Measurements from ENCODE around the gene ALPL. TPM values are rescaled to one million over a fixed set of nuclear protein-coding genes. Genes with fewer than 3 reads are reported as not detected.

Gene ALPL
- total and polyA plus RNA-seq, 9 of the 15 experiments (the other 6 are each of a cell fraction or from before 2014, with no cell fraction given): 0.04 to 0.38 (median 0.18) TPM; not detected in 4

DNA sequence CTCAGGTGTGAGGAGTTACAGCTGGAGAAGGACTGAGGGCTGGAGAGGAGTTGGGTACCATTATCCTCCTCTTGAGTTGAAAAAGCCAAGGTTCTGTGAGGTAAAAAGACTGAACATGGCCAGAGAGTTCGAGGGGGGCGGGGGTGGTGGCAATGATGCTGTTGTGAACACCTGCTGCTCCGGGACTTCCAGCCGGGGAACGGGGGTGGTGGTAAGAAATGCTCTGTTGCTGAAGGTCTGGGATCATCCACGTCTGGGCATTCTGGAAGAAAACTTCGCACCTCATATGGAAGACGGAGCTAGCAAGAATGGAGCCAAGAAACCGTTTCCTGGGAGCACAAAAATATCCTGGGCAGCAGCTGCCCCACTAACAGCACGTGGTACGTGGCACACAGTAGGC is 20.1 kb upstream of the ALPL start (continued):
- TF ChIP-seq, protein P1, sequence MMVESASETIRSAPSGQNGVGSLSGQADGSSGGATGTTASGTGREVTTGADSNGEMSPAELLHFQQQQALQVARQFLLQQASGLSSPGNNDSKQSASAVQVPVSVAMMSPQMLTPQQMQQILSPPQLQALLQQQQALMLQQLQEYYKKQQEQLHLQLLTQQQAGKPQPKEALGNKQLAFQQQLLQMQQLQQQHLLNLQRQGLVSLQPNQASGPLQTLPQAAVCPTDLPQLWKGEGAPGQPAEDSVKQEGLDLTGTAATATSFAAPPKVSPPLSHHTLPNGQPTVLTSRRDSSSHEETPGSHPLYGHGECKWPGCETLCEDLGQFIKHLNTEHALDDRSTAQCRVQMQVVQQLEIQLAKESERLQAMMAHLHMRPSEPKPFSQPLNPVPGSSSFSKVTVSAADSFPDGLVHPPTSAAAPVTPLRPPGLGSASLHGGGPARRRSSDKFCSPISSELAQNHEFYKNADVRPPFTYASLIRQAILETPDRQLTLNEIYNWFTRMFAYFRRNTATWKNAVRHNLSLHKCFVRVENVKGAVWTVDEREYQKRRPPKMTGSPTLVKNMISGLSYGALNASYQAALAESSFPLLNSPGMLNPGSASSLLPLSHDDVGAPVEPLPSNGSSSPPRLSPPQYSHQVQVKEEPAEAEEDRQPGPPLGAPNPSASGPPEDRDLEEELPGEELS (CRISPR knock-in tag; IDR thresholded peaks at IDR 0.05; ENCODE audit: borderline replicate concordance): no peak
- TF ChIP-seq U2AF2 (optimal IDR thresholded peaks at IDR 0.05; ENCODE audit: low read depth, low read length): no peak
- no peak for TF ChIP-seq ZFX (CRISPR knock-in tag; IDR thresholded peaks at IDR 0.05)
- no peak for TF ChIP-seq ZNF146 (CRISPR knock-in tag; IDR thresholded peaks at IDR 0.05; ENCODE audit: unreplicated experiment)
- no peak for TF ChIP-seq TAF15 (IDR thresholded peaks at IDR 0.05; ENCODE audit: low read depth, low read length)
- no peak for TF ChIP-seq BMI1 (IDR thresholded peaks at IDR 0.05; ENCODE audit: low read length)
- no peak for TF ChIP-seq SMARCA4 (IDR thresholded peaks at IDR 0.05)

DNA sequence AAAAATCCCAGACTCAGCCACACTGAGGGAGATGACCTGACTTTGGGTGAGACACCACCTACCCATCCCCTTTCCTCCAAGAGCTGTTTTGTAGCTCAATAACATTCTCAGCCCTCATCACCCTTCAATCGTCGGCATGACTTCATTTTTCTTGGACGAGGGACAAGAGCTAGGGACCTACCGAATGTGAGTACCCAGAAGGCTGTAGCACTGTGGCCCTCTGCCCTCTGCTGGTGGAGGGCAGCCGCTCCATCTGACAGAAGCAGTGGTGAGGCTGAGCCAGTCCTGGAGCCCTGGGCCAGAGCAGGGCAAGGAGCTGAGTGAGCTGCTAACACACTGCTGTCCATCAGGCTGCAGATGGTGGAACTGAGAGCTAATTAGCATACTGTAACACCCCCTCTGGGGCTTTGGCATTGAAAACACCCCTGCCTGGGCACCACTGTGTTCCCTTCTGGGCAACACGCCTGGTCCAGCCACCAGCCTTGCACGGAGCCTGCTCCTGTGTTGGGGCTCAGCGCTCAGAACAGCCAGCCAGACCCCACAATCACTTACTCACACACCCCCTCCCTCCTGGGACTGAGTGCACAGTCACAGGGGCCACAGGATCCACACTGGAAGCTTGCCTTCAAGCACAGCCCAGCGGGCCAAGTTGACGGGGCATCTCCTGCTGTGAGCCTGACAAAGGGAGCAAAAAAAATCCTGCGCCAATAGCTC is 18.3 kb upstream of the ALPL start:
- Histone ChIP-seq H3K27me3 (ENCODE audit: control insufficient read depth in 2 of 2, insufficient read depth in 2 of 2, low read length in 2 of 2) (peaks cover 21 to 40% of the 10 kb centered on the region in 2 experiments; a peak in 4 of 5 replicates), H3K36me3 (ENCODE audit: control insufficient read depth, insufficient read depth, low read length) (no peaks in the 10 kb centered on the region), H3K27ac (ENCODE audit: extremely low read depth, low read depth, low read length) (no peak overlapping the region), H3K4me2 (ENCODE audit: insufficient read depth, low read length) (no peak overlapping the region), H2AFZ (ENCODE audit: low read depth, low read length) (no peak overlapping the region), H3K9me3 (replicated peaks; ENCODE audit: control insufficient read depth, insufficient read depth, low read depth, low read length) (peaks cover 4% of the 10 kb centered on the region), H3K4me3 (no peak overlapping the region), H3K4me1 (replicated peaks in 1 of 2; ENCODE audit: control insufficient read depth in 2 of 2, insufficient read depth in 2 of 2, low read length in 2 of 2) (peaks cover 0 to 10% of the 10 kb centered on the region in 2 experiments; a peak in 3 of 5 replicates), H4K20me1 (replicated peaks; ENCODE audit: control insufficient read depth, insufficient read depth, low read length) (no peaks in the 10 kb centered on the region), H3K9me1 (ENCODE audit: control insufficient read depth, insufficient read depth, low read length) (no peaks in the 10 kb centered on the region), H3K9ac (ENCODE audit: insufficient read depth in 1 of 2, low read depth in 2 of 2, low read length in 2 of 2) (peak overlapping the region in 1 of 2 experiments; percentile 21; a peak in 1 of 4 replicates), H3K79me2 (ENCODE audit: control insufficient read depth, insufficient read depth, low read length) (no peaks in the 10 kb centered on the region)
- BruUV-seq (replicated peaks): no TSS peak
- in situ Hi-C loops (cut with MboI): no loop called here
- ATAC-seq (peak; percentile 83), FAIRE-seq (peak; percentile 69), DNase-seq (ENCODE audit: extremely low read depth in 1 of 4, low spot score in 3 of 4) (peak; percentile 36 to 62 (median 46))
- intact Hi-C loops (cut with micrococcal nuclease): loop anchor here (2.0 kb wide), 1 partner anchor 120 kb away; no protein-coding TSS in a partner anchor
- ChIA-PET CTCF (ENCODE audit: low intra/inter-chr PET ratio) (interaction anchor here (1.1 to 2.7 kb wide), 2 partner anchors 120 to 259 kb away, joined by 8 to 16 read pairs; no protein-coding TSS in a partner anchor), POLR2A (interaction anchor here (0.5 to 1.3 kb wide), 2 partner anchors 30 to 37 kb away, joined by 3 to 4 read pairs; no protein-coding TSS in a partner anchor)
- WGBS (ENCODE audit: insufficient coverage, low coverage, missing lambda C conversion rate): 14% methylated on average over 11 of the region's 11 CpGs
- TF ChIP-seq, protein P2, sequence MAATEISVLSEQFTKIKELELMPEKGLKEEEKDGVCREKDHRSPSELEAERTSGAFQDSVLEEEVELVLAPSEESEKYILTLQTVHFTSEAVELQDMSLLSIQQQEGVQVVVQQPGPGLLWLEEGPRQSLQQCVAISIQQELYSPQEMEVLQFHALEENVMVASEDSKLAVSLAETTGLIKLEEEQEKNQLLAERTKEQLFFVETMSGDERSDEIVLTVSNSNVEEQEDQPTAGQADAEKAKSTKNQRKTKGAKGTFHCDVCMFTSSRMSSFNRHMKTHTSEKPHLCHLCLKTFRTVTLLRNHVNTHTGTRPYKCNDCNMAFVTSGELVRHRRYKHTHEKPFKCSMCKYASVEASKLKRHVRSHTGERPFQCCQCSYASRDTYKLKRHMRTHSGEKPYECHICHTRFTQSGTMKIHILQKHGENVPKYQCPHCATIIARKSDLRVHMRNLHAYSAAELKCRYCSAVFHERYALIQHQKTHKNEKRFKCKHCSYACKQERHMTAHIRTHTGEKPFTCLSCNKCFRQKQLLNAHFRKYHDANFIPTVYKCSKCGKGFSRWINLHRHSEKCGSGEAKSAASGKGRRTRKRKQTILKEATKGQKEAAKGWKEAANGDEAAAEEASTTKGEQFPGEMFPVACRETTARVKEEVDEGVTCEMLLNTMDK (IDR thresholded peaks at IDR 0.05; ENCODE audit: borderline replicate concordance, insufficient read depth, low read depth, low read length, poor library complexity, severe bottlenecking): peak; percentile 44
- TF ChIP-seq RAD21 (CRISPR knock-in tag; conservative IDR thresholded peaks at IDR 0.05 in 1 of 2, IDR thresholded peaks at IDR 0.05 in 1 of 2) (peak; percentile 20 to 76; a peak in 3 of 4 replicates), CBX3 (IDR thresholded peaks at IDR 0.05; ENCODE audit: borderline replicate concordance in 1 of 2, low read length in 2 of 2) (peak in 1 of 2 experiments; percentile 87; a peak in 2 of 3 replicates), TGIF2 (CRISPR knock-in tag; IDR thresholded peaks at IDR 0.05) (no peak), TRIM24 (IDR thresholded peaks at IDR 0.05) (peak in 1 of 2 experiments; percentile 33; a peak in 1 of 4 replicates)
- TF ChIP-seq, protein P3, sequence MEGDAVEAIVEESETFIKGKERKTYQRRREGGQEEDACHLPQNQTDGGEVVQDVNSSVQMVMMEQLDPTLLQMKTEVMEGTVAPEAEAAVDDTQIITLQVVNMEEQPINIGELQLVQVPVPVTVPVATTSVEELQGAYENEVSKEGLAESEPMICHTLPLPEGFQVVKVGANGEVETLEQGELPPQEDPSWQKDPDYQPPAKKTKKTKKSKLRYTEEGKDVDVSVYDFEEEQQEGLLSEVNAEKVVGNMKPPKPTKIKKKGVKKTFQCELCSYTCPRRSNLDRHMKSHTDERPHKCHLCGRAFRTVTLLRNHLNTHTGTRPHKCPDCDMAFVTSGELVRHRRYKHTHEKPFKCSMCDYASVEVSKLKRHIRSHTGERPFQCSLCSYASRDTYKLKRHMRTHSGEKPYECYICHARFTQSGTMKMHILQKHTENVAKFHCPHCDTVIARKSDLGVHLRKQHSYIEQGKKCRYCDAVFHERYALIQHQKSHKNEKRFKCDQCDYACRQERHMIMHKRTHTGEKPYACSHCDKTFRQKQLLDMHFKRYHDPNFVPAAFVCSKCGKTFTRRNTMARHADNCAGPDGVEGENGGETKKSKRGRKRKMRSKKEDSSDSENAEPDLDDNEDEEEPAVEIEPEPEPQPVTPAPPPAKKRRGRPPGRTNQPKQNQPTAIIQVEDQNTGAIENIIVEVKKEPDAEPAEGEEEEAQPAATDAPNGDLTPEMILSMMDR (IDR thresholded peaks at IDR 0.05 in 2 of 3, conservative IDR thresholded peaks at IDR 0.05 in 1 of 3; ENCODE audit: insufficient read depth in 2 of 3, low read depth in 1 of 3, low read length in 3 of 3): peak; percentile 66 to 72 (median 69)
